GM18909 (cell line): ENCODE results near the gene FHIT.

ENCODE experiments used
- ATAC-seq: cut with Tn5 transposase; IDR thresholded peaks from one replicate; pipeline ENCODE4 v1.9.1; 2021; ENCODE audit warnings: mild to moderate bottlenecking; ENCODE audit not compliant: unreplicated experiment, poor library complexity

FHIT gene

GRCh38 chr3:61132062-61132461, 119.2 kb downstream of the FHIT start:
- ATAC-seq: peak; percentile 57

GRCh38 chr3:61118830-61119229, 132.4 kb downstream of the FHIT start:
- ATAC-seq: no peak

GRCh38 chr3:61117045-61117898, 134.0 kb downstream of the FHIT start:
- no peak for ATAC-seq

GRCh38 chr3:61114316-61114953, 136.8 kb downstream of the FHIT start:
- ATAC-seq: no peak

GRCh38 chr3:61111825-61112224, 139.4 kb downstream of the FHIT start:
- ATAC-seq: peak; percentile 78

GRCh38 chr3:61110576-61110975, 140.7 kb downstream of the FHIT start:
- ATAC-seq: no peak

GRCh38 chr3:61108247-61109019, 142.8 kb downstream of the FHIT start:
- no peak for ATAC-seq

- no peak for ATAC-seq
Measured at GRCh38 chr3:61094608-61095007, 156.6 kb downstream of the FHIT start.

- no peak for ATAC-seq
Measured at GRCh38 chr3:61093364-61093763, 157.9 kb downstream of the FHIT start.

GRCh38 chr3:61092870-61093269, 158.4 kb downstream of the FHIT start:
- no peak for ATAC-seq

GRCh38 chr3:61090389-61091169, 160.7 kb downstream of the FHIT start:
- ATAC-seq: no peak

- no peak for ATAC-seq
Measured at GRCh38 chr3:61087465-61087864, 163.8 kb downstream of the FHIT start.

GRCh38 chr3:61081554-61081953, 169.7 kb downstream of the FHIT start:
- no peak for ATAC-seq

- ATAC-seq: no peak
Measured at GRCh38 chr3:61080737-61081445, 170.4 kb downstream of the FHIT start.

GRCh38 chr3:61078048-61078752, 173.1 kb downstream of the FHIT start:
- ATAC-seq: no peak

GRCh38 chr3:61077551-61077950, 173.7 kb downstream of the FHIT start:
- no peak for ATAC-seq

GRCh38 chr3:61074783-61075182, 176.5 kb downstream of the FHIT start:
- ATAC-seq: no peak

- ATAC-seq: no peak
Measured at GRCh38 chr3:61073566-61074165, 177.6 kb downstream of the FHIT start.

GRCh38 chr3:61068084-61068483, 183.2 kb downstream of the FHIT start:
- ATAC-seq: no peak
